ENCODE data around the gene SLC9A9. TPM values are rescaled to one million over a fixed set of nuclear protein-coding genes. Genes with fewer than 3 reads are reported as not detected.

SLC9A9 gene
- total RNA-seq, 4 donors from 2014 or later = 15.1 to 41.1 (median 20.7) TPM

- TF ChIP-seq CTCF (IDR thresholded peaks at IDR 0.05; ENCODE audit: low read depth) = no peak
Observed at GRCh38 chr3:143216709-143217182, 631.5 kb downstream of the SLC9A9 start.

Other genes with a start within 250 kb of the SLC9A9 start
- gene DIPK2A, start 123.4 kb upstream of the SLC9A9 start, total RNA-seq = 10 to 100 TPM; 18.9 to 30.9 (median 21.7) TPM